ENCODE measurements around the gene STK24.
"Not testable (repeated sequence)": the region's sequence is repeated elsewhere in the genome, so short reads cannot be mapped to it uniquely, and the experiment has no call there.

Gene STK24

GRCh38 chr13:98429081-98429480, 147.8 kb downstream of the STK24 start:
- DNase-seq: no peak

GRCh38 chr13:98428256-98428966, 148.5 kb downstream of the STK24 start:
- no peak for DNase-seq

DNA sequence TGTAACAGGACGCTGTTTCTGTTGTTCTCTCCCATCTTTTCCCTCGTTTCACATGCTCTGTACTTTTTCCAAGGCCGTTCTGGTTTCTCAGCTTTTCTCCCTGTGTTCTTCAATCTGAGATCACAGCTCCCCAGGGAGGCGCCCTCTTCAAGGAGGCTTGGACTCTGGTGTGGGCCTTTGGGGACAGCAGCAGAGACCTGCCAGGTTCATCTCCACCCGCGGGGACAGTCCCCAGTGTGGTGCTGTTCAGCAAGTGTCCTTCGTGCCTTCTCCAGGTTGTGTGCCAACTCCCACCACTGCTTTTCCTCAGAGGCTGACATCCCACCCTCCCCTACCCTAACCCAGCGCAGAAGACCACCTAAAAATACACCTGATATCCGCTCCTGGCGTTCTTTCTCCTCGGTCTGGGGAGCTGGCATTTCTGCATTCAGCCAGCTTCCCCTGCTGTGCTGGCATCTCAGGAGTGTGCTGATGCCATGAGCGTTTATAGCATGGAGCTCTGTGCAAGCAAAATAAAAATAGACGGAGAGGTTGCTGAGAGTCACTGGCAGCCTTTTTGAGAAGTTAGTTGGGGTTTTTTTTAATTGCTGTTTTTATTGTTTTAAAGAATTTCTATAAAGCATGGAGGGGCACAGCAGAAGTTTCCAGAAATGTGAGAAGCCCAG, 149.4 kb downstream of the STK24 start:
- no peak for DNase-seq

- no peak for DNase-seq
Measured at GRCh38 chr13:98423417-98423816, 153.5 kb downstream of the STK24 start.

- no peak for DNase-seq
Measured at GRCh38 chr13:98422046-98422445, 154.9 kb downstream of the STK24 start.

GRCh38 chr13:98420554-98421175, 156.2 kb downstream of the STK24 start:
- no peak for DNase-seq

DNA sequence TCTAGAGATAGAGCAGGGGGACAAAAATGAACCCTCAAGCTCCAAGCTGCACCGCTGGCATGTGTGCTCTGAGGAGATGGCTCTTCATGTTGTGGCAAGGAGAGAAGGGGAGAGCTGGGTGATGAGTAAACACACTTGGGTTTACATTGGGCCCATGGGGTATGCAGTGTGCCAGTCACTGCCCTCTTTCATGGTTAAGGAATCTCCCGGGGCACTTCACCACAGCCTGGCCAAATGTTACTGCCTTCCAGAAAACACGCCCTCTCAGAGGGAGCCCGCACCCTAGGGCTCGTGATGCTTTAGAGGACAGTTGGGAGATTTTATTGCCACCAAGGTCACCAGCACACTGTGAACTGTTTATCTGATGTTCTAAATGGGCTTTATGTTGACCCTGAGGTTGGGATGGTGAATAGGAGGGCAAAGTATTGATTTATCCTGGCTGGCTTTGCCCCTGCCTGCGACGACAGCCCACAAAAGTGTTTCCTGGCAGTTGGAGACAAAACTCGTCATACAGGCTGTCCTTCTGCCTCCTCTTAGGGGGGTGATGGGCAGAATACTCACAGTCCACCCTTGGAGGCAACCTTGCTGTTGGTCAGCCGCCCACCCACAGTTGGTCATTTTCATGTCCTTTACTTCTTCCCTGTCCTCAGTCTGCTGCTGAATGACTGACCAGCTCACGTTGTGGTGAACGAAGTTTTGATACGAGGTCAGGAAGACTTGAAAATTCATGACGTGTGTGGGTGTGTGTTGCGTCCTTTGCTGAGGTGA, 156.9 kb downstream of the STK24 start:
- no peak for DNase-seq

DNA sequence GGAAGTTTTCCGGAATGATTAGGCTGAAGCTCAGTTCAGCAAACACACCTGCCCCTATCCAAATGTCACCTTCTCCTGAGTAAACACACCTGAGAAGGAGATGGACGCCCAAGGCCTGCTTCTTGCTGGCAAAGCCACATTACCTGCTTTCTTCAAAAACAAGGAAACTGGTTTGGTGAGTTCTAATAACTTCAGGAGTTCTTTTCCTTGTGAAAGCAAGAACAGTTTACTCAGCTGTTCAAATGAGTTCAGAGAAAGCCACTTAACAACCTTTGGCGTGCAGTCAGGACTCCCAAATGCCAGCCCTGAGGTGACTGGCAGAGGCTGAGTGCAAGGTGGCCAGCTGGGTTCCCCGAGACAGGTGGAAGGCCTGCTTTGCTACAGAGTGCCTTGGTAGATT, 160.5 kb downstream of the STK24 start:
- DNase-seq: no peak

DNA sequence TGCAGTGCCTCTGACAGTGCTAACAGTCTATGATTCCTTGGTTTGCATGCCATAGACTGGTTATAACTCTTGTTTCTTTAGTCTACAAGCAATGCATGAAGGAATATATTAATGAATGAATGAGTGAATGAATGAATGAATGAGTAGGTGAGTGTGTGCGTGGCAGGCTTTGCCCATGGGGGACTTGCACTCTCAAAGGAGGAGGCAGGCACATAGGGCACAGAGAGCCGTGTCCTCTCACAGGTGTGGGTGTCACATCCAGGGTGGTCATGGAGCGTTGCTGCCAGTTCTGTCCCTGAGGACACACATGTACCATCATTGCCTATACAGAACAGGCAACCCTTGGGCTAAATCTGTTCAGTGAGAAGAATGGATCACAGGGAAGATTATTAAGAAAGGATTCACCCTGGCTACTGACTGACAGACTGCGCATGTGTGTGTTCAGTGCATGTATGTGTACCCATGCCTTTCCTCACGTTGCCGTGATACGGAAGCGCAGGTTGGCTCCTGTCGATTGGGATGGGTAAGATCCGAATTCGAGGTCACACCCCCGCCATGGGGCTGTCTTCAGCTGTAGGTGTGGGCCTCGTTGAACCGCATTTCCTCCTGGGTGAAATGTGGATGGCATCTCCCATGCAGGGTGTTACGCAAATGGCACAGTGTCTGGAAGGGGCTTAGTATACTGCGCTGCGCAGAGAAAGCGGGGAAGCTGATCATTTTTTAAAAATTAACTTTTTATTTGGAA, 161.4 kb downstream of the STK24 start:
- DNase-seq: no peak

GRCh38 chr13:98413796-98414195, 163.1 kb downstream of the STK24 start:
- no peak for DNase-seq

- not testable (repeated sequence) for DNase-seq
Measured at GRCh38 chr13:98413278-98413677, 163.6 kb downstream of the STK24 start.

DNA sequence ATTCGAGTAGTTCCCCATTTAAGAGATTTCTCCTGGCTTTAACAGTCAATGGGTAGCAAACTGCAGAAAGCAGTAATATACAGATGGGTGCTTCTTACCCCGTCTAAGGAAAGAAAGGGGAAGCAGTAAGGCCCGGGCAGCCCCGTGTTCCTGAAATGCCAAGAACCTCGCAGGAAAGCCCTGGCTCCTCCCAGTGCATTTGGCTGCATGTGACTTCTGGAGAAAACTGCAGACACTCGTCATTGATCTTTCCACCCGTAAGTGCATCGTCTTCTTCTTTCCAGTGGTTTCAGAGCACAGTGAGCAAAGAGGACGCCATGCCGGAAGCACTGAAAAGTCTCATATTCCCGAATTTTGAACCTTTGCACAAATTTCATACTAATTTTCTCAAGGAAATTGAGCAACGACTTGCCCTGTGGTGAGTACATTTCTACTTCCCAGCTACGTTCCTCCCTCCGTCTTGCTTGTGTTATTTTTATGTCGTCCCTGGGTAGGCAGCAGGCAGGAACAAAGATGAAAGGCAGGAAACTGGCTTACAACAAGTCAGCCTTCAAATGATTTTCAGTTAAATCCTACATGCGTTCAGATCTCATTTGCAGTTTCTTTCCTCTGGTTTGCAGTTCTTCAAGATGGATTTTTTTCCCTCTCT, 165.2 kb downstream of the STK24 start:
- no peak for DNase-seq

- no peak for DNase-seq
Measured at GRCh38 chr13:98411013-98411412, 165.9 kb downstream of the STK24 start.

GRCh38 chr13:98410612-98411011, 166.3 kb downstream of the STK24 start:
- DNase-seq: no peak

DNA sequence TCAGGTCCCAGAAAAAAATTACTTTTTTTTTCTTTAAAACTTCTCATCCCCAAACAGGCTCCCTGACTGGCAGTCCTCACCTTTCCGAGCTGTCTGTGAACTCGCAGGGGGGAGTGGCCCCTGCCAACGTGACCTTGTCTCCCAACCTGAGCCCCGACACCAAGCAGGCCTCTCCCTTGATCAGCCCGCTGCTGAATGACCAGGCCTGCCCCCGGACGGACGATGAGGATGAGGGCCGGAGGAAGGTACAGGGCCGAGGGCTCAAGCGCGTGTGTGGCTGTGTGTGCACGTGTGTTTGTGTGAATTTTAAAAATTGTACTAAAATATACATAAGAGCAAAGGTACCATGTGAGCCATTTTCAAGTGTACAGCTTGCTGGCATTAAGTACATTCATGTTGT, 167.6 kb downstream of the STK24 start:
- no peak for DNase-seq

- no peak for DNase-seq
Measured at GRCh38 chr13:98407575-98407974, 169.3 kb downstream of the STK24 start.

DNA sequence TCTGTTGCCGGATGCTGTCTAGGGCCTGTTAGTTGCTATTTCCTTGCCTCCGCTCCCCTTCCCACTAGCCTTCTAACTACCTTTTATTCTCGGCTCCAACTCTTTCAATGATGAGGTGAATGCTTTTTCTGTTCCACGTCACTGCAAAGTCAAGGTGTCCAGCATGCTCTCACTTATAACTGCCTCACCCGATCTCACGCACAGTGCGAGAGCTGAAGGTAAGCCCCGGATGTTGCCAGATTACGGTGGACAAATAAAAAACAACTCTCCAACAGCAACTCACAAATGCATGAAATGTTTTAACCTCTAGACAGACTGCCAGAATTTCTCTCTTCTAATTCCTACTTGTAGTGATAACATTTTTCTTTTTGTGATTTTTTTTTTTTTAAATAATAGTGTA, 169.9 kb downstream of the STK24 start:
- DNase-seq: no peak

- no peak for DNase-seq
Measured at GRCh38 chr13:98406427-98406826, 170.5 kb downstream of the STK24 start.

GRCh38 chr13:98405690-98406344, 171.1 kb downstream of the STK24 start:
- DNase-seq: no peak

GRCh38 chr13:98405107-98405571, 171.8 kb downstream of the STK24 start:
- DNase-seq: no peak

DNA sequence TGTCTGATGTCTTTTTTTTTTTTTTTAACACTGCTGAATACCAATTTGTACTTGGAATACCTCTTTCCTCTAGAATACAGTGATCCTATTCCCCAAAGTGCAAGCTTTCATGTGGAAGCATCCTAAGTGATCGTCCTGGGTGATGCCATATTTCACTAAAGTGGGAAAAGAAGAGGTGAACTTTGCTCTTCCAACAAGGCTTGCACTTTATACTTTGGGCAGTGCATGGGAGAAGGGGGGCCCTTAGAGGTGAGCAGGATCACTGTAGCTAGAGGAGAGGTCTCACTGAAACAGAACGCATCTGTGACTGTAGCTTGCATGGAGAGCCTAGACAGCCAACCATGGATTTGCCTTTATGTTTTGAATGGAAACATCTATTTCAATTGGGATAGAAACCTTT, 173.8 kb downstream of the STK24 start:
- DNase-seq: no peak

GRCh38 chr13:98401934-98402333, 175.0 kb downstream of the STK24 start:
- DNase-seq: no peak

Measured in cortex of kidney (tissue), 1 donor.